Hematopoietic multipotent progenitor cell treated with erythropoietin and hydrocortisone succinate and interleukin-3 and kit ligand, for 15 days (in vitro differentiated cells): Measurements from ENCODE around the gene GRAMD1B.

ENCODE experiments used
- DNase-seq: peaks from one replicate; pipeline ENCODE4 v3.0.0-alpha.2; 2015; ENCODE audit warnings: low spot score

GRAMD1B gene

GRCh38 chr11:123588117-123588863, 158.2 kb downstream of the GRAMD1B start:
- no peak for DNase-seq

- DNase-seq: no peak
Measured at GRCh38 chr11:123588864-123589262, 158.8 kb downstream of the GRAMD1B start.

GRCh38 chr11:123590296-123590912, 160.3 kb downstream of the GRAMD1B start:
- DNase-seq: no peak

DNA sequence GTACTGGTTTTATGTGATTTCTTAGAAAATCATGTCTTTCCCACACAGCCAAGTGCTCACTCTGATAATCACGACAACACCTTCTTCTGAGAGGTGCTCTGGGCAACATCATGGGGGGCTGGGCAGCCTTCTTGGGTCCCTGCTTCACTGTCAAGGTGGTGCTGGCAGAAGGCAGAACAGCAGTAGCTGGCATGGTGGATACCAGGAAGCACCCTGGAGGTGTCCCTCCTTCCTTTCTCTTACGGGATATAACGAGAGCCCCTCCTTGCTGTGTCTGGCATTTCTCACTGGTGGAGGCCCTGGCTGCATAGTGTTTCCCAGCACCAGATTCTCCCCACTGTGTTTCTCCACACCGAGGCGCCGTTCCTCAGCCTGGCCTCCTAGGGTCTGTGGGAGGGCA, 163.5 kb downstream of the GRAMD1B start:
- DNase-seq: no peak

DNA sequence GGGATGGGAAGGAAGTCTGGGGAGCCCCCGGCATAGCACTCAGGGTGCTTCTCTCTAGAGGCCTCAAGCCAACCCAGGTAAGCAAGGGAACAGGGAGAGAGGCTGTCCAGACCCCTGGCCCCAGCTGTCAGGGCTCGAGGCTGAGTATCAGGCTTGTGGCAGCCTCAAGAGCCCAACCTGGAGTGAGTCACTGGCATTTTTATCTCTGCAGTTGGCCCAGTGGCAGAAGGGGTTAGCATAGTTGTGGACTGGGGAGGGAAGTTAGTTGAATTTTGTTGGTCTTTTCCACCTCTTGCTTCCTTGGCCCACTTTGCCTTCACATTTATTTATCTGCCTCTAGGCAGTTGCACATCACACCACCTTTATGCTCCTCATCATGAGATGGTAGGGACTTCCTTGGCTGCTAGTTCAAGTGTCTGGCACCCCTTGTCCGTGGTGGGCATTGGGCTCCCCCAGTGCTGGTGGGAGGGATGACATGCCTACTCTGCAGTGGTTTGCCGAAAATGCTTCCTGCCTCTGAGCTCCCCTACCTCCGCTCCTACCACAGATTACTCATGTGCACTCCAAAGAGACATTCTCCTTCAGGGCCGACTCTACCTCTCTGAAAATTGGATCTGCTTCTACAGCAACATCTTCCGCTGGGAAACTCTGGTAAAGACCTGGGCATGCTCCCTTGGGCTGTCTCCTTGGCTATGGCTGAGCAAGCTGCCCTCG, 164.3 kb downstream of the GRAMD1B start:
- DNase-seq: no peak

DNA sequence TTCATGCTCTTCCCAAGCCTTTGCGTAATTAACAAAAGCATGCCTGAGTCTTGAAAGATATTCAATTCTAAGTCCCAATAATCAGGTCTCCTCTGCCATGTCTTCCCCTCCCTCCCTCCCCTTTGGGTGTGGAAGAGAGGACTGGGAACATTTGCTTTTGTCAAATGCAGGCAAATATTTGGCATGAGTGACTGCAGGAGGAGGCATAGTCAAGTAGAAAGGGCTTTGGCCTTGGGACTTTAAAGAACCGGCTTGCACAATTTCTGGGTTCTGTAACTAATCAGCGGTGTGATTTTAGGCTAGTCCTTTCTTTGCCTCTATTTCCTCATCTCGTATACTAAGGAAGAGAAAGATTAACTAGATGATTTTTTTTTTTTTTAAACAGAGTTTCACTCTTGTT, 164.9 kb downstream of the GRAMD1B start:
- DNase-seq: no peak

- DNase-seq: no peak
Measured at GRCh38 chr11:123597859-123598258, 167.8 kb downstream of the GRAMD1B start.

- no peak for DNase-seq
Measured at GRCh38 chr11:123601136-123601535, 171.1 kb downstream of the GRAMD1B start.

GRCh38 chr11:123601743-123602142, 171.7 kb downstream of the GRAMD1B start:
- no peak for DNase-seq

DNA sequence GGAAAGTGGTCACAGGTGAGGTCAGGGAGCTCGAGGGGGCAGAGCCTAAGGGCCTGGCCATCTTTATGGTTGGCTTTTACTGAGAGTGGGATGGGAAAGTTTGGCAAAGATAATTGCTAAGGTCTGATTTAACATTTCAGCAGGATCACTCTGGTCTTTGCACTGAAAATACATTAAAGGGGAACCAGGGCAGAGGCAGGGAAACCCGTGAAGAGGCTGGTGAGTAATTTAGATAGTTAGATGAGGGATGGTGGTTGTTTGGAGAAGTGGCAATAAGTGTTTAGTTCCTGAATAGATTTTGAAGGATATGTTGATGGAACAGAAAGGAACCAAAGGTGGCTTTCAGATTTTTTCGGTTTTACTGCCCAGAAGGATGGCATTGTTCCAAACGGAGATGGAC, 173.6 kb downstream of the GRAMD1B start:
- DNase-seq: no peak

- DNase-seq: no peak
Measured at GRCh38 chr11:123607781-123608180, 177.7 kb downstream of the GRAMD1B start.

- no peak for DNase-seq
Measured at GRCh38 chr11:123608371-123608770, 178.3 kb downstream of the GRAMD1B start.

- no peak for DNase-seq
Measured at GRCh38 chr11:123608945-123609344, 178.9 kb downstream of the GRAMD1B start.

GRCh38 chr11:123611698-123612097, 181.6 kb downstream of the GRAMD1B start:
- no peak for DNase-seq

GRCh38 chr11:123616505-123617198, 186.6 kb downstream of the GRAMD1B start:
- no peak for DNase-seq

DNA sequence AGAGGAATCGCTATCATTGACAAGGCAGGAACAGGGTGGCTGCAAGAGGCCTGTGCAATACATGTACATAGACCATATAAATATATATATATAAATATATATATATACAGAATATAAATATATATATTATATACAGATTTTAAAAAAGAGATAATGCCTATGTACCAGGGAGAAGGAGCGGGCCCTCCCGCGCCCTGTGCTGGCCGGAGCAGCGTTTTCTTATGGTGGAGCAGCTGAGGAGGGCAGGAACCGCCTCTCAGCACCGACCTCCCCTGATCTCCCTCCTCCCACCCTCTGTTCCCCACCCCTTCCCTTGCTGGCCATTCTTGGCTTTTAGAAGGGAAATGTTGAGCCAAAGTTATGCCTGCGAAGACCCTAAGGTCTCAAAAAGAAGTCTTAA, 192.5 kb downstream of the GRAMD1B start:
- DNase-seq: no peak

- DNase-seq: no peak
Measured at GRCh38 chr11:123624974-123625373, 194.9 kb downstream of the GRAMD1B start.

GRCh38 chr11:123628936-123629683, 199.0 kb downstream of the GRAMD1B start:
- no peak for DNase-seq

GRCh38 chr11:123630126-123630608, 200.1 kb downstream of the GRAMD1B start:
- no peak for DNase-seq

DNA sequence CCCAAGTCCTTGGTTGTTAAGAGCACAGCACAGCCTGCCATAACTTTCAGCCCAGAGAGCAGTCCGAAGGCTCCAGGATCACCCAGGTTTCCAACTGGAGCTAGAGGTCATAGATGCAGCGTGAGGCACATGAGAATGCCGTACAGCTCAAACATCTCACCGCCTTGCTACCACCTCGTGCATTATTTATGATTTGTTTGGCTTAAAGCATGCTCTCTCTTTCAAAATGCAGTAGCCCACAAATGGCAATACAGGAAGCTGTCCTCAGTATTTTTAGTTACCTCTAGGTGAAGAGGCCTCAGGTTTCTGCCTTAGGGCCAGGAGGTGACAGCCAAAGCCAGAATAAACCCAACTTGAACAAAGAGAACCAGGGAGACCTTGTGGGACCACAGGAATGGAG, 210.0 kb downstream of the GRAMD1B start:
- no peak for DNase-seq

- DNase-seq: peak; percentile 3
Measured at GRCh38 chr11:123640677-123641494, 210.8 kb downstream of the GRAMD1B start.
